Midbrain (tissue), 1 donor: ENCODE results near the gene RESF1.

Source experiments
- DNase-seq: peaks from one replicate; lab custom pipeline; 2025; lab: John Stamatoyannopoulos, UW

The RESF1 gene

DNA sequence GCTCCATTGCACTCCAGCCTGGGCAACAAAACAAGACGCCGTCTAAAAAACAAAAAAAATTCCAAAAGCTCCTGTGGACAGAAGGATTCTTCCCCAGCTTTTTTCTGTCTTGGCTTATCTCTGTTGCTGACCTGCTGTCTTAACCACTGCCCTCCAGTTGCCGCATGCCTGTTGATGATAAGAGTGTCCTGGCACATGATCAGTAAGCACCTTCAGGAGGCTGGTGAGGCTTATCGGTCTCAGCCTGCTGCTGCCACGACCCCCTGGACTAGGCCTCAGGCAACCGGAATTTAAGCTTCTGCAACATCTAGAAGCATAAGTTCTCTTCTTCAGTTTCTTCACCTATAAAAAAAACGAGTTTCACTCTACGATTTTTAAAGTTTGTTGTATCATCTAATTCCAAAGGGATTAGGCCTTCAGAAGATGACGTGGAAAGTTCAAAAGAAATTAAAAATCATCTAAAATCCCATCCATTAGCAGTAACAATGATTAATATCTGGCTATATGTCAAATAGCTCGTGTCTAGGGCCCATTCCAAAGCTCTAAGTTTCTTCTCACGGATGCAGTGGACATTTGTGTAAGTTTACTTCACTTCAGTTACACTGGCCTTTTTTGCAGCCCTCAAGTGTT, 46.4 kb downstream of the RESF1 start:
- no peak for DNase-seq
